ENCODE results near the gene HYDIN.
"Not testable (repeated sequence)": the region's sequence is repeated elsewhere in the genome, so short reads cannot be mapped to it uniquely, and the experiment has no call there.

- not testable (repeated sequence) for TF ChIP-seq POLR2A, CTCF (IDR thresholded peaks at IDR 0.05)
These were observed 365.8 kb downstream of the HYDIN start for GRCh38 chr16:70864698-70865097.

Data from heart left ventricle (tissue), 13 donors.